ENCODE results near the gene CCDC71.

DNA sequence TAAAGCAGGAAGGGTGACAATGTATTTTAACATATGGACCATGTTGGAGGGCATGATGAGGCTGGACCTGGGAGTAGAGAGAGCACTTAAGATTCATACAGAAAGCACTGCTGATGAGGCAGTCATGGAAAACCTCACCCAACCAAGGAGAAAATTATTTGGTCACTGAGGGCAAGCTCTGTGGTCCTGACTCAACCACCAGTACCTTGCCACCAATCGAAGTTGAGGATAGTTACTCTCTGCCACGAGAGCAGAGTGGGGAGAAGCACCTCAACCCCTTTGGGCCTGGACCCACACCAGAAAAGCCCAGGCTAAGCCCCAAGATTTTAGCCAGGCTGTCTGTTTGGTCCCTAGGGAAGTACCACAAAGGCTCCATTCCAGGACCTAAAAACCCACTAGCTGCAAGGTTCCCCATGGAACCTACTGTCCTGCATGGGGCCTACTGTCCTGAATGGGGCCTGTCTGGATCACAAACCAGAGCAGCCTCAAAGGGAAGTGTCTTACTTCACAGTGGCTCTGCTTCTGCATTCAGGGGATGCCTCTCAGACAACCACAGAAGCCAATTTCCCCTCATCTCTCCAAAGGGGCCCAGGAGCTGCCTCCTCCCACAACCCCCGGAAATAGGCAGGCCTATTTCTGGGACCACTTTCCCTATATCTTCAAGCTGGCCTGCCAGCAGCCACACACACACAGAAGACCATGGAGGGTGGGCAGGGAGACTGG, 4.2 kb downstream of the CCDC71 start:
- TF ChIP-seq, protein P1, sequence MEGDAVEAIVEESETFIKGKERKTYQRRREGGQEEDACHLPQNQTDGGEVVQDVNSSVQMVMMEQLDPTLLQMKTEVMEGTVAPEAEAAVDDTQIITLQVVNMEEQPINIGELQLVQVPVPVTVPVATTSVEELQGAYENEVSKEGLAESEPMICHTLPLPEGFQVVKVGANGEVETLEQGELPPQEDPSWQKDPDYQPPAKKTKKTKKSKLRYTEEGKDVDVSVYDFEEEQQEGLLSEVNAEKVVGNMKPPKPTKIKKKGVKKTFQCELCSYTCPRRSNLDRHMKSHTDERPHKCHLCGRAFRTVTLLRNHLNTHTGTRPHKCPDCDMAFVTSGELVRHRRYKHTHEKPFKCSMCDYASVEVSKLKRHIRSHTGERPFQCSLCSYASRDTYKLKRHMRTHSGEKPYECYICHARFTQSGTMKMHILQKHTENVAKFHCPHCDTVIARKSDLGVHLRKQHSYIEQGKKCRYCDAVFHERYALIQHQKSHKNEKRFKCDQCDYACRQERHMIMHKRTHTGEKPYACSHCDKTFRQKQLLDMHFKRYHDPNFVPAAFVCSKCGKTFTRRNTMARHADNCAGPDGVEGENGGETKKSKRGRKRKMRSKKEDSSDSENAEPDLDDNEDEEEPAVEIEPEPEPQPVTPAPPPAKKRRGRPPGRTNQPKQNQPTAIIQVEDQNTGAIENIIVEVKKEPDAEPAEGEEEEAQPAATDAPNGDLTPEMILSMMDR (IDR thresholded peaks at IDR 0.05; ENCODE audit: extremely low read depth in 1 of 2, insufficient read depth in 1 of 2, low read depth in 1 of 2, low read length in 2 of 2) = no peak
- no peak for TF ChIP-seq MYC (IDR thresholded peaks at IDR 0.05; ENCODE audit: low read depth, low read length)
- no peak for TF ChIP-seq EZH2 (IDR thresholded peaks at IDR 0.05; ENCODE audit: borderline replicate concordance, low read depth, low read length, severe bottlenecking)
